ENCODE results near the gene NT5M.
"Not testable (repeated sequence)": the region's sequence is repeated elsewhere in the genome, so short reads cannot be mapped to it uniquely, and the experiment has no call there.

Gene NT5M

DNA sequence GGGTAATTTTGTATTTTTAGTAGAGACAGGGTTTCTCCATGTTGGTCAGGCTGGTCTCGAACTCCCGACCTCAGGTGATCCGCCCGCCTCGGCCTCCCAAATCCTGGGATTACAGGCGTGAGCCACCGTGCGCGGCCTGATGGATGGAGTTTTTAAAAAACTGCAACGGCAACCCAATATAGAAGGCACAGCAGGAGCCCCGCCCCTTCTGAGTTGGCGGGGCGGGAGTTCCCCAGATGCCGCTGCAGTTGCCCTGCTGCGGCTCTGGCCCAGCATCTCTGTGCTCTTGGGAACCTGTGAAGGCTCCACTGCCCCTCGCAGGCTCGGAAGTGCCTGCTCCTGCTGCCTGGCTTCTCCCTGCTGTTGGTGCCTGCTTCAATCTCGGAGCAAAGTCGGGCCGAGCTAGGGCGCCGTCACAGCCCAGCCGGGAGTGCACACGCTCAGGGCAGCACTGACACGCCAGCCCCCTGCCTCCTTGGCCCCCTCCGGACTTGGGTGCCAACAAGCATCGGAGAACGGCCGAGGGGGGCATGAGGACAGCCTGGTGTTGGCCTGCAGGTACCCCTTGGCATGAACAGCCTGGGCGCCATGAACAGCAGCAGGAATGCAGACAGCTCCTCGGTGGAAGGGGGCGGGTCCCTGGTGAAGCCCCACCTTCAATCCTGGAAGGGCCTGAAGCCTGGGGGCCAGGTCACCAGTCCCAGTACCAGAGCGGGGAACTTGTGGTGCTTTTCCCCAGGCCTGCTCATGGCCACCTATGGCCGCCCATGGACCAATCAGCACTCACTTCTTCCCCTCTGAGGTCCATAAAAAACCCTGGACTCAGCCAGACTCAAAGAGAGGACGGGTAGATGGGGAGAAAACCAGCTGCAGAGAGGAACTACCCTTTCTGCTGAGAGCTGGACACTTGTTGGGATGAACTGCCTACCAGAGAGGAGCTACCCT is 2.3 kb upstream of the NT5M start:
- Histone ChIP-seq H3K4me3 (peak overlapping the region in 5 of 7 experiments; percentile 15 to 34 (median 23)), H3K27ac (peak overlapping the region in 2 of 21 experiments; percentile 10 to 44)

DNA sequence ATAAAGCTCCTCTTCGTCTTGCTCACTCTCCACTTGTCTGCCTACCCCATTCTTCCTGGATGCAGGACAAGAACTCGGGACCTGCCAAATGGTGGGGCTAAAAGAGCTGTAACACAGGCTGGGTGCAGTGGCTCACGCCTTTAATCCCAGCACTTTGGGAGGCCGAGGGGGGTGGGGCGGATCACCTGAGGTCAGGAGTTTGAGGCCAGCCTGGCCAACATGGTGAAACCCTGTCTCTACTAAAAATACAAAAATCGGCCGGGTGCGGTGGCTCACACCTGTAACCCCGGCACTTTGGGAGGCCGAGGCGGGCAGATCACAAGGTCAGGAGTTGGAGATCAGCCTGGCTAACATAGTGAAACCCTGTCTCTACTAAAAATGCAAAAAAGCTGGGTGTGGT is 1.5 kb upstream of the NT5M start:
- H3K27ac ChIP-seq, H3K4me3 ChIP-seq: not testable (repeated sequence)

DNA sequence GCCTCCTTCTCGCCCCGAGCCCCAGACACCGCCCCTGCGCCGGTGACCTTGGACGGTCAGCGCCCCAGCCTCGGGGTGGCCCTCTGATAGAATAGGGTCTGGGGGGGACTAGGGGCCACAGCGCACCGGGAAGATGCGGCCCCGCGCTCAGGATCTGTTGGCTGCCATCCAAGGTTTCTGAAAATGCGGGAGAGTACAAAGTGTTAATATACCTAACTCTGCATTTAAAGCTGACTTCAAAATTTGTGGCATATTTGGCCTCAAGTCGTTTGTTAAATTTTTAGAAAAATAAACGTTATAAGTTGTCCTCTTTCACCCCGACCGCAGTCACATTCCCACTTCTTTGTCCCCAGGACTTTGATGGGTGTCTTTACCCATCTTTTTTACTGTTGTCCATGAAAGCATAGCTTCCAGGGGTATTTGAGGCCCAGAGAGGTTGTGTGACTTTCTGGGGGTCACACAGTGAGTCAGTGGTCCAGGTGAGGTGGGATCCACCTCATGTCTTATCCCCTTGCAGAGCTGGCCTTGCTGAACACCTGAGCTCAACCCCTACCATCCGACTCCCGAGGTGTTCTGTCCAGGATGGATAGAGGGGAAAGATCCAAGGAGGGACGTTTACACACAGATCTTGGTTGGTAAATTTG is 796 bp downstream of the NT5M start:
- Histone ChIP-seq H3K27ac (peak overlapping the region in 15 of 21 experiments; percentile 9 to 76 (median 43)), H3K4me3 (peak overlapping the region; percentile 36 to 57 (median 47))

DNA sequence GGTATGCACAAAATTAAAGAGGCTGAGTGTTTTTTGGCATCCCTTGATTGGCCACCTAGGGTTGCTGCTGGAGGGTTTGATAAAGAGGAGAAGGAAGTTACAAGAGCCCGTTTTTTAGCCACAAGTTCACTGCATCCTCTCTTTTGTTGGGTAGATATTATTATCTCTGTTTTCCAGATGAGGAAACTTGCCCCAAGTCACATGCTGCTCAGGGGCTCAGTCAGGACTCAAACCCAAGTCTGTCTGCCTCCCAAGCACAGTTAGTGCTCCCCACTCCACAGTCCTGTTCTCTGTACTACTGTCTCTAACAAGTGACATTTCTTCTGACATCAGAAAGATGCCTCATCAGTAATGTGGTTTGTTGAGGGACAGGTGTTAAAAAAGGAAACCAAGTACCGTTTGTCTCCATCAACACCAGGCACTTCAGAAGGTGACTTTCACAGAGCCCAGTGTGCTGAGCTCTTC is 1.4 kb downstream of the NT5M start:
- Histone ChIP-seq H3K4me3 (no peak overlapping the region), H3K27ac (peak overlapping the region in 4 of 21 experiments; percentile 16 to 72 (median 30))

DNA sequence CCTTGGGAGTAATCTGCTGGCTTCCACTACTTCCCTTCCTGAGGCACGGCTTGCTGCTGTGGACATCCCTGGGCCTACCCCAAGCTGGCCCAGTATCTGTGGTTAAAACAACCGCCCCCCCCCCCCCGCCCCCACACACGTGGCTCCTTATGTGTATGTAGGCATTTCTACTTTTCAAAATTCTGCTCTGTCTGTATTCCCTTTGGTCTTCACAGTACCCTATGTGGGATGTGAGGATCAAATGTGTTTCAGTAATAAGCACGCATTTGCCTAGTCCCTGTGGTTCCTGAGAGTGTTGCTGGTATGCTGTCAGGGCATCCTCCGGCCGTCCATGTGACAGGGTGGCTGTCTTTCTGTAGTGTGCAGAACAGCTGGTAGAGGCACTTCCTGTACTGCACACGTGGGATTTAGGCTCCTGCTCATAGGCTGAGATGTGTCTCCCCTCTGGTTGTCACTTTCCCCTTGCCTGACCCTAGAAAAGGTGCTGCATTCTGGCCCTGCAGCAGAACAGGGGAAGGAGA is 2.2 kb downstream of the NT5M start:
- Histone ChIP-seq H3K4me3 (no peak overlapping the region), H3K27ac (peak overlapping the region in 4 of 21 experiments; percentile 14 to 72 (median 17))

DNA sequence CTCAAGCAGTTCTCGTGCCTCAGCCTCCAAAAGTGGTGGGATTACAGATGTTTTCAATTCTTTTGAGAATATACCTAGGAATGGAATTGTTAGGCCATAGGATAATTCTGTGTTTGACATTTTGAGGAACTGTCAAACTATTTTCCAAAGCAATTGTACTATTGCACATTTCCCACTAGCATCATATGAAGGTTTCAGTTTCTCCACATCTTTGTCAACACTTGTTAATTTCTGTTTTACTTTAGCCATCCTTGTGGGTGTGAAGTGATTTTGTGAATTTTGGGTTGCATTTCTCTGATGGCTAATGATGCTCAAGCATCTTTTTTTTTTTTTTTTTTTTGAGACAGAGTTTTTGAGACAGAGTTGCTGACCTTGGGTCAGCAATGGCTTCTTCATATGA is 6.2 kb downstream of the NT5M start:
- Histone ChIP-seq H3K27ac (no peak overlapping the region), H3K4me3 (no peak overlapping the region)

DNA sequence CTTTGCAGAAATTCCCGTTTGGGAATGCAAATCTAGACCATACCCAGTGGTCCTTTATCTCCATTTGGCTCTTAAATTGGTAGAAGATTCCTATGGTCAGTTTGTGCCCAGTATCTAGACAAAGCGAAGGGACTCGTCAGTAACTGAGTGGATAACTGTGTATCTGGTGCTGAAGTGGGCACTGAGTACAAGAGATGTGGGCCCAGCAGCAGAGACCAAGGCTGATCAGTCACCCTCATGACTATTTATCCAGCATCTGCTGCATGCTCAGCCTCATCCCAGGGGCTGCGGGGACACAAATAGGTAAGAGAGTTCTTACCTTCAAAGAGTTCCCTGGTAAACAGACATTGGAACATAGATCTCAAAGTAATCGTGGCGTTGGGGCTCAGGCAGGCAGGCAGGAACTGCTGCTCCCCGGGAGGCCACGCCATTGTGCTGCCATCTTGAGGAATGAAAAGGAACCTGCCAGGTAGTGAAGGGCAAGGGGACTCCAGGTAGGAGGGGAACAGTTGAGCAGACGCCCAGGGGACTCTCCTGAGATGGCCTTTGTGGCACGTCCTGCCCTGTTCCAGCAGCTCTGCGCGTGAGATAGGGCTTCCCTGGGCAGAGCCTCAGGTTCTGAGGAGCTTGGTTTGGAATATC is 10.3 kb downstream of the NT5M start:
- Histone ChIP-seq H3K4me3 (no peak overlapping the region), H3K27ac (no peak overlapping the region)

DNA sequence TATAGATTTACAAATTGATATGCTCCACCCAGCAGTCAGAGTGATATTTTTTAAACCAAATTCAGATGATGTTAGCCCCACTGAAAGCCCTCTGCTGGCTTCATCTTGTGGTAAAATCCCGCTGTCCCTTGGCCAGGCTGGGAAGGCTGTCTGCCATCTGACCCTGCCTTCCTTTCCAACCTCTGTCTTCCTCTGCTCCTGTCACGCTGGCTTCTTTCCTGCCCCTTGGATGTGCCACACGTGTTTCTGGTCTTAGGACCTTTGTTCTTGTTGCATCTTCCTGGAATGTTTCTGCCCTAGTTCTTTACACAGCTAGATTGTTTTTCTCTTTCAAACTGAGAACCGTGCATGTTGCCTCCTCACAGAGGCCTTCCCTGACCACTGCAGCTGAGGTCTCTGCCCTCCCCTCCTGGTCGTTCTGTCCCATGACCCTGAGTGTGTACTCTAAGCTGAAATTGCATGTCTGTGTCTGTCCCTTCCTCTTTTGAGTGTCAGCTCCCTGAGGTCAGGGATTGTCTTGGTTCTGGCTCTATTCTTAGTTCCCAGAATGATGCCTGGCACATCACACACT is 11.4 kb downstream of the NT5M start:
- no peak overlapping the region for H3K27ac ChIP-seq
- no peak overlapping the region for H3K4me3 ChIP-seq

DNA sequence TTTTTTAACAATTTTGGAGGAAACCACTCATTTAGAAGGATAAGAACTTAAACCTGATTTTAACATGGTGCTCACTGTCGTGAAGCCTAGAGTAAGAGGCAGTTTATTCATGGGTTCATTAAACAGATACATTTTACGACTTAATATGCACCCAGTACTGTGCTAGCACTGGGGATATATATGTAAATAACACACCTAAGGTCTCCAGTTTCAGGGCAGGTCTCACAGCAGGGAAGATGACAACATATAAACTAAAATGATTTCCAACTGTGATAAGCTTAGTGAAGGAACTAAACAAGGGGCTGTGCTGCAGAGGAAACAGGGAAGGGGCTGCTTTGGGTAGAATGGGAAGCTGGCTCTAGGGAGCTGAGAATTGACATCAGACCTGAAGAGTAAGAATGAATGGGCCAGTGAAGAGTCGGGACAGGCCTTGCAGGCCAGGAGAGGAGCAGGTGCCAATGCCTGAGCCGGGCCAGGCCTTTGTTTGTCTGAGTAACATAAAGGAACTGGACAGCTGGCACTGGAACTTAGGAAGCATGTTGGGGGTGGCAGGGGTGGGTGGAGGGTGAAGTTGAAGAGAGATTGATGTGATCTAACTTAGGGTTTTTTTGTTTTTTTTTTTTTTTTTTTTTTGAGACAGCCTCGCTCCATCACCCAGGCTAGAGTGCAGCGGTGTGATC is 12.1 kb downstream of the NT5M start:
- Histone ChIP-seq H3K4me3 (no peak overlapping the region), H3K27ac (no peak overlapping the region)

DNA sequence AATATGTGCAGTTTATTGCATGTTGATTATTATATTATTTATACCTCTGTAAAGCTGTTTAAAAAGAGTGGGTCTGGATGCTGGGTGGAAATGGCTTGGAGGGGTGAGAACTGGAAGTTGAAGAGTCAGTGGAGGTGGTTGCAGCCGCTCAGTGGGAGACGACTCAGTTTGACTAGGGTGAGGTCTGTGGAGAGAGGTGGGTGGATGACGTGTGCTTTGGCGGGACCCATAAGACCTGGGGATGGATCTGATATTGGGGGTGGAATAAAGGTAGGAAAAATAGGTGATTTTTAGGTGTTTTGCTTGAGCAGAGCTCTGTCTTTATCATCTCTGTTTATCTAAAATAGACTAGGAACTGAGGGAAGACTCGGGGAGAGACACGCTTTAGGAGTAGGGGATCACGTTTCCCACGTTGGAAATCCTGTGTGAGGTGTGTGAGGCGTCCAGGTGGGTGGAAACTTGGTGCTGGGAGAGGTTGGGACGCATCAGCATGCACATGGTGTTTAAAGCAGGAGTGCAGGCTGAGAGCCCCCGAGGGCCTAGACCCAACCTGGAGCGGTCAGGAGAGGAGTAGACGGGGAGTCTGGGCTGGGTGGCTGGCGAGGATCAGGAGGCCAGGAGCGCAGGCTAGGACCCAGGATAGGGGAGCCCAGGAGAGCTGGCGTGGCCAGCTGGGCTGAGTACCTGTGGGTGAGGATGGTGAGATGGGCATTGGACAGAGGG is 17.2 kb downstream of the NT5M start:
- no peak overlapping the region for H3K4me3 ChIP-seq
- no peak overlapping the region for H3K27ac ChIP-seq

DNA sequence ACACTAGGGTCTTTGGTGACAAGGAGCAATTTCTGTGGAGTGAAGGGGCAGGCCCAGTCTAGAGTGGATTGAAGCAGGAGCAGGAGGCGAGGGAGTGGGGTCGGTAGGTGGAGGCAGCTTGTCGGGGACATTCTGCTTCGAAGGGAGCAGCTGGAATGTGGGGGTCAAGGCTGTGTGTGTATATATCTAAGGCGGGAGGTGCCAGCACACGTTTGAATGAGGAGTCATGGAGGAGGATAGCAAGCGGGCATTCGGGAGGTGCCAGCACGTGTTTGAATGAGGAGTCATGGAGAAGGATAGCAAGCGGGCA is 17.7 kb downstream of the NT5M start:
- Histone ChIP-seq H3K27ac (no peak overlapping the region), H3K4me3 (no peak overlapping the region)

DNA sequence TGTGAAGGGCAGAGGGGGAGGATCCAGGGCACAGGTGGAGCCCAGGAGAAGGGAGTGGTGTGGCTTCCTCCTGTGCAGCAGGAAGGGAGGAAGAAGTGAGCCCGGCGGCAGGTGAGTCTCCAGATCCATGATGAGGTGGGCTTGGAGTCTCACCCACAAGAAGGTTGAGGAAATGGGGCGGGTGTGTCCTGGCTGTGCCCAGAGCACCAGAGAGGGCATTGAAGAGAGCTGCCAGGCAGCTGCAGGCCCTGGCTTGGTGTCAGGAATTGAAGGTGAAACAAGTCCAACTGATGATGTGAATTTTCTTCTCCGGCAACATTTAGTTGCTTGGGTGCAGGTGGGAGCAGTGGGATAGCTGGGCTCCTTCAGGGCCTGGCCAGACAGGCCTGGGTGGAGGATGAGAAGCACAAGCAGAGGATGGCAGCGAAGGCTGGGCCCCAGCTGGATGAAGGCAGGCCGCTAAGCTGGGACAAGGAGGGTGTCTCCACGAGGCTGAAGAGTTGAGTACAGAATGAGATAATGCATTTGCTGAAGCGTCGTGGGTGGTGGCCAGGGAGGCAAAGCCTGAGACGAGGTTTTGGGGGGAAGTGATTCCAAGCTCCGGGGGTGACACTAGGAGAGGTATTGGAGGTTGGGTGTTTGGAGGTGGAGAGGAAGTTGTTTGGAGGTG is 18.3 kb downstream of the NT5M start:
- Histone ChIP-seq H3K4me3 (no peak overlapping the region), H3K27ac (no peak overlapping the region)

DNA sequence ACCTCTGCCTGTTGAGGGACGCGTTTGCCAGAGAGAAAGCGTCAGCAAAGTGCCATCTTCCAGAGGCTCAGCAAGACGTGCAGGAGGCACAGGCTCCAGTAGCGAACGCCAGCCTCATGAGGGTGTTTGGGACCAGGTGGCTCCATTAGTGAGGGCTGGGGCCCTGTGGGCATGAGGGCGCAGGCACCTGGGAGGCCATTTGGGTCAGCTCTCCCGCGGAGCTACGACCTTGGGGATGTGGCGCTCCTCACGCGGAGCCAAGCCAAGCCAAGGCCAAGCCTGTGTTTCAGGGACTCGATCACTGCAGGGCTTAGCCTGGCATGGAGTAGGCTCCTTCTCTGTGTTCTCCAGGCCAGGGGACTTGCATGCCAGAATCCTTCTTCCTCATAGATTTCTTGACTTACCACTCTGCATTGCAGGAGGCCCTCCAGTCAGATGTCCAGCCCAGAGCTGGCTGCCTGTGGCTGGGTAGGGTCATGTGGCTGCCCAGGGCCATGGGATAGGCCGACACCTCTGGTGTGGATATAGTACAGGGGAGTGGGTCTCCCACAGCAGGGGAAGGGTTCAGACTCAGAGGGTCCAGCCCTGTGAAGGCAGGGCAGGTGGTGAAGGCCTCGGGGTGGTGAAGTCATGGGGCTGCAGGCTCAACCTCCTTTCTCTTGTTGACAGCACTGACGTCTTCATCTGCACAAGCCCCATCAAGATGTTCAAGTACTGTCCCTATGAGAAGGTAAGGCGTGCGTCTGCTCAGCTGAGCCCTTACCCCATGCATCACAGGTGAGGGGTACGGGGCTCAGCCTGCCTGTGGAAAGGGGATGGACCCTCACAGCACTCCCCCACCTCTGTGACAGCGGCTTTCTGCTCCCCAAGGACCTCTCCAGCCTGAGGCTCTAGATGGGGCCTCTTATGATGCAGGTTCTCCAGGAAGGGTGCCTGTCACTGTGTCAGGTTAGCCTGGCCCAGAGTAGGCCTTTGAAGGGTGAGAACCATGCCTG is 19.6 kb downstream of the NT5M start:
- H3K4me3 ChIP-seq = no peak overlapping the region
- H3K27ac ChIP-seq = no peak overlapping the region

DNA sequence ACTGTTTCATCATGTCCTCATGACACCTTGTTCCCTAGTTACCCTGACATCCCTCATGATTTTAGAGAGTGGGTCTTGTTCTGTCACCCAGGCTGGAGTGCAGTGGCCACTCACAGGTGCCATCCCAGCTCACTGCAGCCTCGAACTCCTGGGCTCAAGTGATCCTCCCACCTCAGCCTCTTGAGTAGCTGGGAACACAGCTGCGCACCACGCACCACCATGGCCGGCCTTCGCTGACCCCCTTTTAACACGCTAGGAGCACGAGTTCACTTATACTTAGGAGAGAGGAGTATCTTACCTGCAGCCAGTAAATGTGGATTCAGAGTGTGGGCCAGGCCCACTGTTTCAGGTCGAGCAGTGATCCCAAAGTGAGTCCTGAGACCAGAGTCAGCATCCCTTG is 21.4 kb downstream of the NT5M start:
- Histone ChIP-seq H3K27ac (no peak overlapping the region), H3K4me3 (no peak overlapping the region)

DNA sequence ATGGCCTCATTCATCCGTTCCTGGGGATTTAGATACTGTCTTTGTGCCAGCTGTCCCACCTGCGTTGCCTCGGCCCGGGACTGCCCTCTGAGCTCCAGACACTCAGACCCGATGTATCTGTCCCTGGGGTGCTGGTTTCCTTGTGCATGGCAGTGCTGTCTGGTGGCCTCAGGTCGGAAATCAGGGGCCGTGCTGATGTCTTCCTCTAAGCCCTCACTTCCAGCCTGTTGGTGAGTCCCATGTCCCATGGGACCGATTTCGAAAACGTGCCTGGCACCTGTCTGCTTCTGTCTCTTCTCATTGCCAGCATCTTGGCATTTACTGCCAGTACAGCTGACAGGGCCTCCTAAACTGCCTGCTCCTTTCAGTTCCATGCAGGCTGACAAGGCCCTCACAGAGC is 22.1 kb downstream of the NT5M start:
- H3K4me3 ChIP-seq = no peak overlapping the region
- no peak overlapping the region for H3K27ac ChIP-seq

DNA sequence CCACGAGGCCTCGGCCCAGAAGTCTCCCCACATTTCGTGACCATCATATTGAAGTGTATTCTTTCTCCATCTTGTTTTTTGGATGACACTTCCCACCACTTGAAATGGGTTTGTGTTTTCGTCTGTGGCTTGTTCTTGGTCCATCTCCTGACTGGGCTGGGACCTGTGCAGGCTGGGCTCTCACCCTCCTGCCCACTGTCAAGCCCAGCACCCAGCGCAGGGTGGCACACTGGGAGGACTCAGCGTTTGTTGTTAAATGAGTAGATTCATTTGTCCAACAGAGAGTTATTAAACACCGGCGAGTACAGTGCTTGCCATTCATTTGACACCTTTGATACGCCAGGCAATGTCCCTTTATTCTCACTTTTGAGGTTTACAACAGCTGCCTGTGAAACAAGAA is 22.6 kb downstream of the NT5M start:
- H3K4me3 ChIP-seq = no peak overlapping the region

DNA sequence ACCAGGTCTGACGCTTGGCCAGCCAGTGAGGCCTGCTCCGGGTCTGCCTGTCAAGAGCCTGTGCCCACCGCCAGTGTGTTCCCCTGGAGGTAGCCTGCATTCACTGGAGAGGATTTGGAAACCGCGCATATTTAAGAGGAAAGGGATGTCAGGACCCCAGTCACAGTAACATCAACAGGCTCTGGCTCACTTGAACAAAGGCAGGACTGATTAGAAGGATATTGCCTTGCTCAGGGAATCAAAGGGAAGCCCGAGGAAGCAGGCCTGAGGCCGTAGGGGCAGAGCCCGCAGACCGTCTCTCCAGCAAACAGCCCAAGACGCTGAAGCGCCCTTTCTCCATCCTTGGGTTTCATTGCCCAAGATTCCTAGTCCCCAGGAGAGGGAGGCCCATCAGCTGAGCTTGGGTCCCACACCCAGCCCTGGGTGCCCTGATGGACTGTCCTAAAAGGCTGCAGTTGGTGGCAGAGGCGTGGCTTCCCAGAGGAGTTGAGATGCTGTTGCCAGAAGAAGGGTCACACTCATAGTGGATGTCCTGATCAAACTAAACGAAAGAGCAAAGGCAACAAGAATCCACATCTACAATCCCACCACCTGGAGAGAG is 23.2 kb downstream of the NT5M start:
- Histone ChIP-seq H3K4me3 (no peak overlapping the region), H3K27ac (no peak overlapping the region)

More for the DNA sequence above, 22.6 kb downstream of the NT5M start:
- no peak overlapping the region for H3K27ac ChIP-seq
